SK-N-SH (cell line): Measurements from ENCODE around the gene PDGFC. TPM values are rescaled to one million over a fixed set of nuclear protein-coding genes. Genes with fewer than 3 reads are reported as not detected.

Experiments used
- CTCF ChIA-PET: fragments of 300-600, 350-600 bp; formaldehyde crosslinking; extraction: SDS; loops from one replicate; lab custom pipeline; 2021; lab: Yijun Ruan, JAX
- POLR2A ChIA-PET: fragments of 350-600 bp; sonication (Branson Sonifier 250); formaldehyde crosslinking; extraction: SDS; loops from one replicate; lab custom pipeline; 2020; ENCODE audit warnings: antibody characterized with exemption, inconsistent platforms; lab: Yijun Ruan, JAX
- DNase-seq: peaks from one replicate; pipeline ENCODE4 v3.0.0; 2012
- H2AFZ ChIP-seq: fragments of 200-600 bp; sonication (generic); 2 replicates; pipeline ENCODE4 v1.8.1; 2016; ENCODE audit warnings: antibody characterized with exemption, mild to moderate bottlenecking, low read depth
- H3F3A ChIP-seq: fragments of 200-600 bp; sonication (generic); replicated peaks from 2 replicates; pipeline ENCODE3; 2016; ENCODE audit warnings: antibody characterized with exemption, mild to moderate bottlenecking; ENCODE audit not compliant: insufficient read depth
- H3K27ac ChIP-seq, 2 experiments: fragments of 200-500 bp in 1 of 2; fragments of 200-600 bp in 1 of 2; sonication (Bioruptor generic) in 1 of 2; sonication (generic), shearing (Covaris generic) in 1 of 2; 2 replicates each; pipeline versions ENCODE4 v1.5.1 to v1.6.1; 2014 to 2016; ENCODE audit warnings: low read depth in 2 of 2, inconsistent platforms in 1 of 2, low read length in 1 of 2, mild to moderate bottlenecking in 1 of 2, mixed read lengths in 1 of 2
- H3K27me3 ChIP-seq: fragments of 200-600 bp; sonication (generic), shearing (Covaris generic); 2 replicates; pipeline ENCODE4 v1.6.1; 2016; ENCODE audit warnings: mixed run types; ENCODE audit not compliant: insufficient read depth
- H3K36me3 ChIP-seq, 2 experiments: fragments of 200-500 bp in 1 of 2; fragments of 200-600 bp in 1 of 2; sonication (Bioruptor generic) in 1 of 2; sonication (generic) in 1 of 2; replicated peaks in 1 of 2; 2 replicates each; pipeline versions ENCODE3 to v1.5.1; 2014 to 2016; ENCODE audit warnings: low read length in 1 of 2, mild to moderate bottlenecking in 1 of 2; ENCODE audit not compliant: insufficient read depth in 2 of 2, control insufficient read depth in 1 of 2
- H3K4me1 ChIP-seq, 2 experiments: fragments of 200-500 bp in 1 of 2; fragments of 200-600 bp in 1 of 2; sonication (Bioruptor generic) in 1 of 2; sonication (generic), shearing (Covaris generic) in 1 of 2; 2 replicates each; pipeline versions ENCODE4 v1.5.1 to v1.6.1; 2014 to 2016; ENCODE audit warnings: low read depth in 1 of 2, low read length in 1 of 2, mixed run types in 1 of 2; ENCODE audit not compliant: insufficient read depth in 2 of 2, control insufficient read depth in 1 of 2
- H3K4me2 ChIP-seq: fragments of 200-600 bp; sonication (generic), shearing (Covaris generic); 2 replicates; pipeline ENCODE4 v1.6.1; 2017; ENCODE audit warnings: mixed run types
- H3K4me3 ChIP-seq, 2 experiments: fragments of 200-500 bp in 1 of 2; fragments of 200-600 bp in 1 of 2; sonication (Bioruptor generic) in 1 of 2; sonication (generic), shearing (Covaris generic) in 1 of 2; 2 replicates each; pipeline versions ENCODE4 v1.5.1 to v1.8.1; 2014 to 2016; ENCODE audit warnings: low read depth in 2 of 2, inconsistent platforms in 1 of 2, low read length in 1 of 2, mild to moderate bottlenecking in 1 of 2, mixed read lengths in 1 of 2, moderate library complexity in 1 of 2
- H3K79me2 ChIP-seq: fragments of 200-600 bp; sonication (generic); 2 replicates; pipeline ENCODE4 v1.8.1; 2017; ENCODE audit warnings: mild to moderate bottlenecking; ENCODE audit not compliant: insufficient read depth
- H3K9ac ChIP-seq: fragments of 200-600 bp; sonication (generic); 2 replicates; pipeline ENCODE4 v1.6.1; 2017; ENCODE audit warnings: mixed run types
- H3K9me2 ChIP-seq: fragments of 200-600 bp; sonication (generic); 2 replicates; pipeline ENCODE4 v1.6.1; 2017; ENCODE audit warnings: mixed run types
- H3K9me3 ChIP-seq: fragments of 200-600 bp; sonication (generic); 2 replicates; pipeline ENCODE4 v1.6.1; 2017; ENCODE audit warnings: mixed run types, mild to moderate bottlenecking, moderate library complexity
- H4K20me1 ChIP-seq: fragments of 200-600 bp; sonication (generic); 2 replicates; pipeline ENCODE4 v1.6.1; 2017; ENCODE audit warnings: mild to moderate bottlenecking, mixed run types; ENCODE audit not compliant: insufficient read depth
- CHD2 ChIP-seq: fragments of 150-350 bp; IDR thresholded peaks from 2 replicates; pipeline ENCODE4 v1.6.1; 2018; ENCODE audit warnings: low read length; ENCODE audit not compliant: partially characterized antibody
- CTCF ChIP-seq: fragments of 200-600 bp; sonication (generic); IDR thresholded peaks from 2 replicates; pipeline ENCODE4 v1.6.1; 2017; ENCODE audit warnings: antibody characterized with exemption, mild to moderate bottlenecking, moderate library complexity
- ELF1 ChIP-seq: IDR thresholded peaks from 2 replicates; pipeline ENCODE4 v1.4.0; 2012
- FOXJ3 ChIP-seq: sonication (generic); formaldehyde crosslinking; IDR thresholded peaks from 2 replicates; pipeline ENCODE4 v1.5.1; 2020; ENCODE audit warnings: mild to moderate bottlenecking, missing genetic modification reagents
- FOXM1 ChIP-seq: IDR thresholded peaks from 2 replicates; pipeline ENCODE4 v1.4.0; 2012; ENCODE audit warnings: low read depth, mild to moderate bottlenecking
- IRF3 ChIP-seq: fragments of 150-350 bp; IDR thresholded peaks from 2 replicates; pipeline ENCODE4 v1.6.1; 2016; ENCODE audit warnings: mild to moderate bottlenecking, low read depth, low read length
- MEF2A ChIP-seq: IDR thresholded peaks from 2 replicates; pipeline ENCODE4 v1.4.0; 2012; ENCODE audit warnings: low read depth, borderline replicate concordance
- PBX3 ChIP-seq: IDR thresholded peaks from 2 replicates; pipeline ENCODE4; 2012
- POLR2AphosphoS5 ChIP-seq: IDR thresholded peaks from 2 replicates; pipeline ENCODE4 v1.6.1; 2012; ENCODE audit warnings: low read depth, low read length
- RAD21 ChIP-seq: IDR thresholded peaks from 2 replicates; pipeline ENCODE4 v1.6.1; 2012; ENCODE audit warnings: mild to moderate bottlenecking, low read length
- RCOR1 ChIP-seq: fragments of 150-350 bp; IDR thresholded peaks from 2 replicates; pipeline ENCODE4 v1.6.1; 2017; ENCODE audit warnings: antibody characterized with exemption, low read length
- RFX5 ChIP-seq: IDR thresholded peaks from 2 replicates; pipeline ENCODE4 v1.6.1; 2012; ENCODE audit warnings: mild to moderate bottlenecking, improper control_type of control experiment, low read length
- RXRA ChIP-seq: IDR thresholded peaks from 2 replicates; pipeline ENCODE4 v1.4.0; 2012; ENCODE audit warnings: low read depth, mild to moderate bottlenecking, borderline replicate concordance
- SIN3A ChIP-seq: IDR thresholded peaks from 2 replicates; pipeline ENCODE4 v1.6.1; 2012; ENCODE audit warnings: low read depth, mild to moderate bottlenecking, low read length, moderate library complexity, borderline replicate concordance
- SMC3 ChIP-seq: IDR thresholded peaks from 2 replicates; pipeline ENCODE4 v1.6.1; 2012; ENCODE audit warnings: low read depth, low read length, improper control_type of control experiment
- TAF1 ChIP-seq: IDR thresholded peaks from 2 replicates; pipeline ENCODE4 v1.6.1; 2012; ENCODE audit warnings: low read depth, mild to moderate bottlenecking, low read length, moderate library complexity, borderline replicate concordance
- USF2 ChIP-seq: fragments of 150-350 bp; IDR thresholded peaks from 2 replicates; pipeline ENCODE4 v1.6.1; 2017; ENCODE audit warnings: antibody characterized with exemption, low read length, low read depth, borderline replicate concordance
- ZBTB33 ChIP-seq: IDR thresholded peaks from 2 replicates; pipeline ENCODE4 v1.4.0; 2012; ENCODE audit warnings: low read depth, borderline replicate concordance
- polyA plus RNA-seq, 3 experiments: library from polyadenylated mRNA; depleted of rRNA; stranded (reverse); fragments of >200 nt; gene quantifications; 2 replicates each; pipeline ENCODE4 v1.2.3, GENCODE V29; 2012

The PDGFC gene
- polyA plus RNA-seq, 1 of the 3 experiments (the other 2 are of a cell fraction), result 29.8 TPM

GRCh38 chr4:156756118-156756517 is 215.5 kb downstream of the PDGFC start:
- no peak overlapping the region for H3K4me3 ChIP-seq
- H3K4me1 ChIP-seq, result peaks cover 0 to 11% of the 10 kb centered on the region in 2 experiments; a peak in 2 of 4 replicates
- no peaks in the 10 kb centered on the region for H3K27me3 ChIP-seq
- CTCF ChIA-PET, result no interaction called here
- H3F3A ChIP-seq, result peaks cover 18% of the 10 kb centered on the region
- H3K9me2 ChIP-seq, result no peaks in the 10 kb centered on the region
- no peak overlapping the region for H3K4me2 ChIP-seq
- H3K9ac ChIP-seq, result no peak overlapping the region
- POLR2A ChIA-PET, result no interaction called here
- no peaks in the 10 kb centered on the region for H3K79me2 ChIP-seq
- no peaks in the 10 kb centered on the region for H3K9me3 ChIP-seq
- DNase-seq, result no peak
- H4K20me1 ChIP-seq, result no peaks in the 10 kb centered on the region
- no peak for TF ChIP-seq POLR2AphosphoS5
- TF ChIP-seq IRF3, result no peak
- no peak for TF ChIP-seq MEF2A
- TF ChIP-seq SIN3A, result no peak
- no peak for TF ChIP-seq PBX3
- no peak for TF ChIP-seq RCOR1
- no peak for TF ChIP-seq CHD2
- TF ChIP-seq SMC3, result no peak
- TF ChIP-seq ZBTB33, result no peak
- no peak for TF ChIP-seq TAF1
- TF ChIP-seq FOXM1, result no peak
- no peak for TF ChIP-seq ELF1
- TF ChIP-seq RFX5, result no peak
- no peak for TF ChIP-seq USF2
- TF ChIP-seq RXRA, result no peak
- TF ChIP-seq CTCF, result no peak
- no peak for TF ChIP-seq RAD21
- TF ChIP-seq FOXJ3 (CRISPR knock-in tag), result no peak
- TF ChIP-seq, all 33 proteins: peak for 0
- peaks cover 3 to 13% of the 10 kb centered on the region in 2 experiments for H3K36me3 ChIP-seq
- no peak overlapping the region for H2AFZ ChIP-seq
- H3K27ac ChIP-seq, result no peak overlapping the region
